NK-92 treated with Interleukin-12 subunit alpha and Interleukin-12 subunit beta, amount 100 ng/mL, for 24 hours (cell line): ENCODE measurements around the gene ACP7.
"Not testable (repeated sequence)": the region's sequence is repeated elsewhere in the genome, so short reads cannot be mapped to it uniquely, and the experiment has no call there.

ENCODE experiments used
- DNase-seq: peaks from one replicate; lab custom pipeline; 2025; lab: John Stamatoyannopoulos, UW

Gene ACP7

GRCh38 chr19:39083983-39084731 is at the start of gene ACP7:
Gene ACP7, plus strand, starts transcription at chr19:39084368. Its CDS starts 902 bp downstream, at chr19:39085270.
- no peak for DNase-seq

GRCh38 chr19:39036581-39036980 is 47.6 kb upstream of the ACP7 start:
- no peak for DNase-seq

GRCh38 chr19:39037194-39037593 is 47.0 kb upstream of the ACP7 start:
- DNase-seq = no peak

GRCh38 chr19:39038098-39038497 is 46.1 kb upstream of the ACP7 start:
- no peak for DNase-seq

- no peak for DNase-seq
Observed at GRCh38 chr19:39045506-39045905, 38.7 kb upstream of the ACP7 start.

- DNase-seq = no peak
Observed at GRCh38 chr19:39046037-39046821, 37.9 kb upstream of the ACP7 start.

- no peak for DNase-seq
Observed at GRCh38 chr19:39047073-39047472, 37.1 kb upstream of the ACP7 start.

- DNase-seq = peak; percentile 70
Observed at GRCh38 chr19:39052243-39052746, 31.9 kb upstream of the ACP7 start.

GRCh38 chr19:39052846-39053245 is 31.3 kb upstream of the ACP7 start:
- DNase-seq = no peak

- DNase-seq = no peak
Observed at GRCh38 chr19:39053276-39054090, 30.7 kb upstream of the ACP7 start.

GRCh38 chr19:39054091-39054470 is 30.1 kb upstream of the ACP7 start:
- DNase-seq = no peak

GRCh38 chr19:39057615-39058014 is 26.6 kb upstream of the ACP7 start:
- DNase-seq = no peak

- no peak for DNase-seq
Observed at GRCh38 chr19:39059302-39059701, 24.9 kb upstream of the ACP7 start.

- no peak for DNase-seq
Observed at GRCh38 chr19:39060171-39060570, 24.0 kb upstream of the ACP7 start.

GRCh38 chr19:39064405-39064804 is 19.8 kb upstream of the ACP7 start:
- no peak for DNase-seq

GRCh38 chr19:39065928-39066327 is 18.2 kb upstream of the ACP7 start:
- no peak for DNase-seq

GRCh38 chr19:39067104-39067503 is 17.1 kb upstream of the ACP7 start:
- no peak for DNase-seq

GRCh38 chr19:39068259-39068658 is 15.9 kb upstream of the ACP7 start:
- DNase-seq = not testable (repeated sequence)

- DNase-seq = no peak
Observed at GRCh38 chr19:39070888-39071287, 13.3 kb upstream of the ACP7 start.

GRCh38 chr19:39074205-39074692 is 9.9 kb upstream of the ACP7 start:
- no peak for DNase-seq

GRCh38 chr19:39074942-39075341 is 9.2 kb upstream of the ACP7 start:
- DNase-seq = no peak

GRCh38 chr19:39077323-39077722 is 6.8 kb upstream of the ACP7 start:
- DNase-seq = no peak
